OCI-LY1 (cell line): Measurements from ENCODE around the gene KCNT1.

Source experiments
- EZH2 ChIP-seq: fragments of 200-600 bp; sonication (generic), shearing (Covaris generic); IDR thresholded peaks from 2 replicates; pipeline ENCODE4 v1.8.0; 2017; ENCODE audit warnings: borderline replicate concordance, mixed run types, mild to moderate bottlenecking, antibody characterized with exemption, low read length, moderate library complexity, mixed read lengths
- TF ChIP-seq, protein P1 (sequence below): fragments of 200-600 bp; sonication (generic), shearing (Covaris generic); IDR thresholded peaks from 2 replicates; pipeline ENCODE4 v1.5.1; 2017; ENCODE audit warnings: mild to moderate bottlenecking, antibody characterized with exemption, low read length, moderate library complexity, mixed read lengths

DNA sequence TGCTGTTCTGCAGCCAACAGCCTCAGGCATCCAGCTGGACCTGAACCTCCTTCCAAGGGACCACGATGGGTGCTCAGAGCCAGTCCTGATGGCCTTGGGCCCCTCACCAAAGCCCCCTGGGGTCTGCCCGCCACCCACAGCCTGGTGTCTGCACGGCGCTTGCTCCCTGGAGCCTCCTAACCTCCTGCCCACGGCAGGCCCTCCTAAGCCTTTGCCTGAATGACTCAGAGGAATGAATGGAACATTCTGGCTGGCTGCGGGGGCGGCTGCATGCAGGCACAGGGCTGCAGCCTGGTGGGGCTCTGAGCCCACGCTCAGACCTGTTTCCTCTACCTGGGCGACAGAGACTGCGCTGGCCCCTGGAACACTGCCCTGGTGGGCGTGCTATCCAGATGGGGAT lies 9.6 kb upstream of the KCNT1 start:
- TF ChIP-seq, protein P1, sequence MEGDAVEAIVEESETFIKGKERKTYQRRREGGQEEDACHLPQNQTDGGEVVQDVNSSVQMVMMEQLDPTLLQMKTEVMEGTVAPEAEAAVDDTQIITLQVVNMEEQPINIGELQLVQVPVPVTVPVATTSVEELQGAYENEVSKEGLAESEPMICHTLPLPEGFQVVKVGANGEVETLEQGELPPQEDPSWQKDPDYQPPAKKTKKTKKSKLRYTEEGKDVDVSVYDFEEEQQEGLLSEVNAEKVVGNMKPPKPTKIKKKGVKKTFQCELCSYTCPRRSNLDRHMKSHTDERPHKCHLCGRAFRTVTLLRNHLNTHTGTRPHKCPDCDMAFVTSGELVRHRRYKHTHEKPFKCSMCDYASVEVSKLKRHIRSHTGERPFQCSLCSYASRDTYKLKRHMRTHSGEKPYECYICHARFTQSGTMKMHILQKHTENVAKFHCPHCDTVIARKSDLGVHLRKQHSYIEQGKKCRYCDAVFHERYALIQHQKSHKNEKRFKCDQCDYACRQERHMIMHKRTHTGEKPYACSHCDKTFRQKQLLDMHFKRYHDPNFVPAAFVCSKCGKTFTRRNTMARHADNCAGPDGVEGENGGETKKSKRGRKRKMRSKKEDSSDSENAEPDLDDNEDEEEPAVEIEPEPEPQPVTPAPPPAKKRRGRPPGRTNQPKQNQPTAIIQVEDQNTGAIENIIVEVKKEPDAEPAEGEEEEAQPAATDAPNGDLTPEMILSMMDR: no peak
- no peak for TF ChIP-seq EZH2
